HEK293 (cell line): Measurements from ENCODE around the gene NT5C1B.

Experiments used
- CTCF ChIA-PET: fragments of 350-600 bp; formaldehyde crosslinking; extraction: SDS; loops from one replicate; lab custom pipeline; 2021; ENCODE audit warnings: antibody characterized with exemption; lab: Yijun Ruan, JAX
- POLR2A ChIA-PET: fragments of 300-600 bp; formaldehyde crosslinking; extraction: SDS; loops from one replicate; lab custom pipeline; 2020; ENCODE audit warnings: antibody characterized with exemption, inconsistent platforms; lab: Yijun Ruan, JAX
- H3K27ac ChIP-seq: fragments of 200-500 bp; sonication (Bioruptor generic); 2 replicates; pipeline ENCODE4 v1.5.1; 2014; ENCODE audit warnings: low read depth, low read length, control low read depth, inconsistent platforms; ENCODE audit errors: extremely low read depth
- H3K36me3 ChIP-seq, 2 experiments: fragments of 200-500 bp in 1 of 2; sonication (Bioruptor generic) in 1 of 2; 1 replicate in 1 of 2; 2 replicates in 1 of 2; pipeline ENCODE4 v1.5.1; 2014 to 2017; ENCODE audit warnings: inconsistent platforms in 2 of 2, low read length in 2 of 2; ENCODE audit not compliant: control insufficient read depth in 2 of 2, insufficient read depth in 1 of 2
- H3K4me1 ChIP-seq: fragments of 200-500 bp; sonication (Bioruptor generic); 2 replicates; pipeline ENCODE4 v1.5.1; 2014; ENCODE audit warnings: mild to moderate bottlenecking, low read length, inconsistent platforms; ENCODE audit not compliant: control insufficient read depth, insufficient read depth
- H3K4me3 ChIP-seq: 2 replicates; pipeline ENCODE4 v1.5.1; 2011; ENCODE audit warnings: low read depth, mild to moderate bottlenecking, control low read depth, low read length, moderate library complexity
- H3K9me3 ChIP-seq: fragments of 200-500 bp; sonication (Bioruptor generic); 2 replicates; pipeline ENCODE4 v1.5.1; 2014; ENCODE audit warnings: low read depth, low read length, inconsistent platforms; ENCODE audit not compliant: control insufficient read depth, insufficient read depth
- BCL11B ChIP-seq: fragments of 450-650 bp; formaldehyde crosslinking; IDR thresholded peaks from 2 replicates; pipeline ENCODE4 v1.5.1; 2016; ENCODE audit warnings: low read depth, missing biosample characterization, missing genetic modification characterization
- GLI4 ChIP-seq: fragments of 450-650 bp; formaldehyde crosslinking; IDR thresholded peaks from 2 replicates; pipeline ENCODE4 v1.5.1; 2016; ENCODE audit warnings: missing biosample characterization, missing genetic modification characterization
- KLF16 ChIP-seq: fragments of 450-650 bp; formaldehyde crosslinking; IDR thresholded peaks from 2 replicates; pipeline ENCODE4 v1.5.1; 2017; ENCODE audit warnings: missing biosample characterization, missing genetic modification characterization
- KLF9 ChIP-seq: fragments of 450-650 bp; formaldehyde crosslinking; IDR thresholded peaks from 2 replicates; pipeline ENCODE4 v1.5.1; 2016; ENCODE audit warnings: missing biosample characterization, missing genetic modification characterization, low read depth
- MZF1 ChIP-seq: fragments of 450-650 bp; formaldehyde crosslinking; IDR thresholded peaks from 2 replicates; pipeline ENCODE4 v1.5.1; 2017; ENCODE audit warnings: missing biosample characterization, missing genetic modification characterization, borderline replicate concordance
- SP7 ChIP-seq: fragments of 450-650 bp; formaldehyde crosslinking; IDR thresholded peaks from 2 replicates; pipeline ENCODE4 v1.5.1; 2016; ENCODE audit warnings: missing biosample characterization, missing genetic modification characterization
- WT1 ChIP-seq: fragments of 450-650 bp; formaldehyde crosslinking; IDR thresholded peaks from 2 replicates; pipeline ENCODE4 v1.5.1; 2016; ENCODE audit warnings: missing biosample characterization, missing genetic modification characterization
- ZBTB8A ChIP-seq: fragments of 450-650 bp; formaldehyde crosslinking; IDR thresholded peaks from 2 replicates; pipeline ENCODE4 v1.5.1; 2016; ENCODE audit warnings: missing biosample characterization, missing genetic modification characterization
- ZNF112 ChIP-seq: fragments of 450-650 bp; formaldehyde crosslinking; IDR thresholded peaks from 2 replicates; pipeline ENCODE4 v1.5.0; 2017; ENCODE audit warnings: missing biosample characterization, missing genetic modification characterization
- ZNF132 ChIP-seq: fragments of 450-650 bp; formaldehyde crosslinking; IDR thresholded peaks from 2 replicates; pipeline ENCODE4 v1.5.1; 2017; ENCODE audit warnings: missing biosample characterization, missing genetic modification characterization, borderline replicate concordance
- ZNF248 ChIP-seq: fragments of 450-650 bp; formaldehyde crosslinking; IDR thresholded peaks from 2 replicates; pipeline ENCODE4 v1.5.1; 2017; ENCODE audit warnings: missing biosample characterization, missing genetic modification characterization
- ZNF266 ChIP-seq: fragments of 450-650 bp; formaldehyde crosslinking; IDR thresholded peaks from 2 replicates; pipeline ENCODE4 v1.5.1; 2016; ENCODE audit warnings: missing biosample characterization, missing genetic modification characterization, low read depth
- ZNF292 ChIP-seq: fragments of 450-650 bp; formaldehyde crosslinking; IDR thresholded peaks from 2 replicates; pipeline ENCODE4 v1.5.1; 2016; ENCODE audit warnings: low read depth, missing biosample characterization, missing genetic modification characterization, borderline replicate concordance
- ZNF416 ChIP-seq: fragments of 450-650 bp; formaldehyde crosslinking; IDR thresholded peaks from 2 replicates; pipeline ENCODE4 v1.5.1; 2016; ENCODE audit warnings: missing biosample characterization, missing genetic modification characterization
- ZNF473 ChIP-seq: fragments of 450-650 bp; formaldehyde crosslinking; IDR thresholded peaks from 2 replicates; pipeline ENCODE4 v1.5.1; 2017; ENCODE audit warnings: missing biosample characterization, missing genetic modification characterization
- ZNF548 ChIP-seq: fragments of 450-650 bp; formaldehyde crosslinking; IDR thresholded peaks from 2 replicates; pipeline ENCODE4 v1.5.1; 2016; ENCODE audit warnings: missing biosample characterization, missing genetic modification characterization
- ZNF560 ChIP-seq: fragments of 450-650 bp; formaldehyde crosslinking; IDR thresholded peaks from 2 replicates; pipeline ENCODE4 v1.5.1; 2017; ENCODE audit warnings: missing biosample characterization, missing genetic modification characterization, borderline replicate concordance
- ZNF843 ChIP-seq: fragments of 450-650 bp; formaldehyde crosslinking; IDR thresholded peaks from 2 replicates; pipeline ENCODE4 v1.5.1; 2016; ENCODE audit warnings: missing biosample characterization, missing genetic modification characterization
- ZSCAN16 ChIP-seq: fragments of 450-650 bp; formaldehyde crosslinking; IDR thresholded peaks from 2 replicates; pipeline ENCODE4 v1.5.1; 2016; ENCODE audit warnings: missing biosample characterization, missing genetic modification characterization
- TF ChIP-seq, protein P1 (sequence below): fragments of 450-650 bp; formaldehyde crosslinking; IDR thresholded peaks from 2 replicates; pipeline ENCODE4 v1.5.1; 2016; ENCODE audit warnings: missing biosample characterization, missing genetic modification characterization, low read depth
- TF ChIP-seq, protein P2 (sequence below): fragments of 450-650 bp; formaldehyde crosslinking; IDR thresholded peaks from 2 replicates; pipeline ENCODE4 v1.5.1; 2016; ENCODE audit warnings: missing biosample characterization, missing genetic modification characterization
- TF ChIP-seq, protein P3 (sequence below): fragments of 450-650 bp; formaldehyde crosslinking; IDR thresholded peaks from 2 replicates; pipeline ENCODE4 v1.5.1; 2016; ENCODE audit warnings: missing biosample characterization, missing genetic modification characterization
- TF ChIP-seq, protein P4 (sequence below): fragments of 450-650 bp; formaldehyde crosslinking; IDR thresholded peaks from 2 replicates; pipeline ENCODE4 v1.5.1; 2016; ENCODE audit warnings: missing biosample characterization, missing genetic modification characterization
- TF ChIP-seq, protein P5 (sequence below): fragments of 450-650 bp; formaldehyde crosslinking; IDR thresholded peaks from 2 replicates; pipeline ENCODE4 v1.5.1; 2016; ENCODE audit warnings: missing biosample characterization, missing genetic modification characterization
- TF ChIP-seq, protein P6 (sequence below): fragments of 450-650 bp; formaldehyde crosslinking; IDR thresholded peaks from 2 replicates; pipeline ENCODE4 v1.5.1; 2017; ENCODE audit warnings: missing biosample characterization, missing genetic modification characterization

The NT5C1B gene

DNA sequence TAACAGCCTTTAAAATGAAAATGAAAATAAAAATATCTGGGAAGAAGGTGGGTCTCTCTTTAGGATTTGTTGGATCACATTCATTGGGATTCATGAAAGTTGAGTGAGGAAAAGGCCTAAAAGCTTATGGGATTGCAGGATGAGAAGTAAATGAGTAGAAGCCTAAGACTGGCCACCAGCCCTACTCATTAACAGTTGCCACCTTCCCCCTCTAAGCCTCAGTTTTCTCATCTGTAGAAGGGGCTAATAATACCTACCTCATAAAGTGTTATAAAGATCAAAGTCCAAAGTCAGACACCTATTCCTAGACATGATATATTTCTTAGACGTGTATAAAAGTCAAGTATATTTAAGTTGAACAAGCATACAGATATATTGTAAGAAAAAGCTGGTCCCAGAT, 52.7 kb downstream of the NT5C1B start:
- no peak overlapping the region for H3K27ac ChIP-seq
- no peak overlapping the region for H3K4me3 ChIP-seq
- ChIA-PET POLR2A (no interaction called here), CTCF (interaction anchor here (0.7 to 1.0 kb wide), 2 partner anchors 214 to 1006 kb away, joined by 3 to 4 read pairs; no protein-coding TSS in a partner anchor)
- H3K36me3 ChIP-seq, result no peaks in the 10 kb centered on the region
- no peaks in the 10 kb centered on the region for H3K4me1 ChIP-seq
- no peaks in the 10 kb centered on the region for H3K9me3 ChIP-seq
- no peak for TF ChIP-seq ZBTB8A
- TF ChIP-seq ZNF548, result no peak
- TF ChIP-seq ZNF266 (tag by site-specific recombination), result no peak
- TF ChIP-seq ZNF473 (tag by site-specific recombination), result no peak
- TF ChIP-seq, protein P1, sequence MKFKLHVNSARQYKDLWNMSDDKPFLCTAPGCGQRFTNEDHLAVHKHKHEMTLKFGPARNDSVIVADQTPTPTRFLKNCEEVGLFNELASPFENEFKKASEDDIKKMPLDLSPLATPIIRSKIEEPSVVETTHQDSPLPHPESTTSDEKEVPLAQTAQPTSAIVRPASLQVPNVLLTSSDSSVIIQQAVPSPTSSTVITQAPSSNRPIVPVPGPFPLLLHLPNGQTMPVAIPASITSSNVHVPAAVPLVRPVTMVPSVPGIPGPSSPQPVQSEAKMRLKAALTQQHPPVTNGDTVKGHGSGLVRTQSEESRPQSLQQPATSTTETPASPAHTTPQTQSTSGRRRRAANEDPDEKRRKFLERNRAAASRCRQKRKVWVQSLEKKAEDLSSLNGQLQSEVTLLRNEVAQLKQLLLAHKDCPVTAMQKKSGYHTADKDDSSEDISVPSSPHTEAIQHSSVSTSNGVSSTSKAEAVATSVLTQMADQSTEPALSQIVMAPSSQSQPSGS (tag by site-specific recombination), result no peak
- no peak for TF ChIP-seq ZNF112 (tag by site-specific recombination)
- no peak for TF ChIP-seq GLI4 (tag by site-specific recombination)
- TF ChIP-seq ZNF560 (tag by site-specific recombination), result no peak
- TF ChIP-seq KLF9, result no peak
- TF ChIP-seq ZNF292 (tag by site-specific recombination), result no peak
- TF ChIP-seq MZF1, result no peak
- no peak for TF ChIP-seq ZNF132 (tag by site-specific recombination)
- TF ChIP-seq ZNF416 (tag by site-specific recombination), result no peak
- TF ChIP-seq ZSCAN16 (tag by site-specific recombination), result no peak

DNA sequence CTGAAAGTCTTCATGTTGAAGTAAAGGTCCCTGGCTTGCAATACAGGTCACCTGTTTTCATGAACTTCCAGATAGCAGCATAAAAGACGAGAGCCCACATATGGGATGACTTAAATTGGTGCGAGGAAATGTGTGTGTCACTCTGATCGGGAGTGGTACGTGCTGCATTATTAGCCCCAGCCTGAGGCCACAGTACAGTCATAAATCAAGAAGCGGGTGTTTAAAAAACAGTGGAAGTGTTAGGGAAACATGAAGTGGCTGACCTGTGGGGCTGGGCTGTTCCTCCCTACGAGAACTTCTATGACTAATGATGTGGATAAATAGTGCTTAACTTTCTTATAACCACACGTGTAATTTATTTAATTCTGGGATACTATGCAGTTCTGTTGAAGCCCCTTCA, 53.3 kb downstream of the NT5C1B start:
- Histone ChIP-seq H3K4me1 (no peaks in the 10 kb centered on the region), H3K27ac (no peak overlapping the region), H3K36me3 (no peaks in the 10 kb centered on the region), H3K4me3 (no peak overlapping the region), H3K9me3 (no peaks in the 10 kb centered on the region)
- ChIA-PET POLR2A (no interaction called here), CTCF (interaction anchor here (0.7 kb wide), 1 partner anchor 1007 kb away, joined by 3 read pairs; no protein-coding TSS in a partner anchor)
- TF ChIP-seq, protein P2, sequence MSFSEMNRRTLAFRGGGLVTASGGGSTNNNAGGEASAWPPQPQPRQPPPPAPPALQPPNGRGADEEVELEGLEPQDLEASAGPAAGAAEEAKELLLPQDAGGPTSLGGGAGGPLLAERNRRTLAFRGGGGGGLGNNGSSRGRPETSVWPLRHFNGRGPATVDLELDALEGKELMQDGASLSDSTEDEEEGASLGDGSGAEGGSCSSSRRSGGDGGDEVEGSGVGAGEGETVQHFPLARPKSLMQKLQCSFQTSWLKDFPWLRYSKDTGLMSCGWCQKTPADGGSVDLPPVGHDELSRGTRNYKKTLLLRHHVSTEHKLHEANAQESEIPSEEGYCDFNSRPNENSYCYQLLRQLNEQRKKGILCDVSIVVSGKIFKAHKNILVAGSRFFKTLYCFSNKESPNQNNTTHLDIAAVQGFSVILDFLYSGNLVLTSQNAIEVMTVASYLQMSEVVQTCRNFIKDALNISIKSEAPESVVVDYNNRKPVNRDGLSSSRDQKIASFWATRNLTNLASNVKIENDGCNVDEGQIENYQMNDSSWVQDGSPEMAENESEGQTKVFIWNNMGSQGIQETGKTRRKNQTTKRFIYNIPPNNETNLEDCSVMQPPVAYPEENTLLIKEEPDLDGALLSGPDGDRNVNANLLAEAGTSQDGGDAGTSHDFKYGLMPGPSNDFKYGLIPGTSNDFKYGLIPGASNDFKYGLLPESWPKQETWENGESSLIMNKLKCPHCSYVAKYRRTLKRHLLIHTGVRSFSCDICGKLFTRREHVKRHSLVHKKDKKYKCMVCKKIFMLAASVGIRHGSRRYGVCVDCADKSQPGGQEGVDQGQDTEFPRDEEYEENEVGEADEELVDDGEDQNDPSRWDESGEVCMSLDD (tag by site-specific recombination), result no peak
- TF ChIP-seq, protein P3, sequence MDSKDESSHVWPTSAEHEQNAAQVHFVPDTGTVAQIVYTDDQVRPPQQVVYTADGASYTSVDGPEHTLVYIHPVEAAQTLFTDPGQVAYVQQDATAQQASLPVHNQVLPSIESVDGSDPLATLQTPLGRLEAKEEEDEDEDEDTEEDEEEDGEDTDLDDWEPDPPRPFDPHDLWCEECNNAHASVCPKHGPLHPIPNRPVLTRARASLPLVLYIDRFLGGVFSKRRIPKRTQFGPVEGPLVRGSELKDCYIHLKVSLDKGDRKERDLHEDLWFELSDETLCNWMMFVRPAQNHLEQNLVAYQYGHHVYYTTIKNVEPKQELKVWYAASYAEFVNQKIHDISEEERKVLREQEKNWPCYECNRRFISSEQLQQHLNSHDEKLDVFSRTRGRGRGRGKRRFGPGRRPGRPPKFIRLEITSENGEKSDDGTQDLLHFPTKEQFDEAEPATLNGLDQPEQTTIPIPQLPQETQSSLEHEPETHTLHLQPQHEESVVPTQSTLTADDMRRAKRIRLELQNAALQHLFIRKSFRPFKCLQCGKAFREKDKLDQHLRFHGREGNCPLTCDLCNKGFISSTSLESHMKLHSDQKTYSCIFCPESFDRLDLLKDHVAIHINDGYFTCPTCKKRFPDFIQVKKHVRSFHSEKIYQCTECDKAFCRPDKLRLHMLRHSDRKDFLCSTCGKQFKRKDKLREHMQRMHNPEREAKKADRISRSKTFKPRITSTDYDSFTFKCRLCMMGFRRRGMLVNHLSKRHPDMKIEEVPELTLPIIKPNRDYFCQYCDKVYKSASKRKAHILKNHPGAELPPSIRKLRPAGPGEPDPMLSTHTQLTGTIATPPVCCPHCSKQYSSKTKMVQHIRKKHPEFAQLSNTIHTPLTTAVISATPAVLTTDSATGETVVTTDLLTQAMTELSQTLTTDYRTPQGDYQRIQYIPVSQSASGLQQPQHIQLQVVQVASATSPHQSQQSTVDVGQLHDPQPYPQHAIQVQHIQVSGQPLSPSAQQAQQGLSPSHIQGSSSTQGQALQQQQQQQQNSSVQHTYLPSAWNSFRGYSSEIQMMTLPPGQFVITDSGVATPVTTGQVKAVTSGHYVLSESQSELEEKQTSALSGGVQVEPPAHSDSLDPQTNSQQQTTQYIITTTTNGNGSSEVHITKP (tag by site-specific recombination), result 0 out of 2 replicates have a peak, but pooled peaks have one; percentile 23
- TF ChIP-seq KLF16 (tag by site-specific recombination) (no peak), ZNF548 (no peak), ZNF843 (tag by site-specific recombination) (no peak), ZNF292 (tag by site-specific recombination) (no peak), BCL11B (no peak), WT1 (tag by site-specific recombination) (peak; percentile 52), SP7 (tag by site-specific recombination) (peak; percentile 47), ZNF248 (tag by site-specific recombination) (no peak)
- TF ChIP-seq, protein P4, sequence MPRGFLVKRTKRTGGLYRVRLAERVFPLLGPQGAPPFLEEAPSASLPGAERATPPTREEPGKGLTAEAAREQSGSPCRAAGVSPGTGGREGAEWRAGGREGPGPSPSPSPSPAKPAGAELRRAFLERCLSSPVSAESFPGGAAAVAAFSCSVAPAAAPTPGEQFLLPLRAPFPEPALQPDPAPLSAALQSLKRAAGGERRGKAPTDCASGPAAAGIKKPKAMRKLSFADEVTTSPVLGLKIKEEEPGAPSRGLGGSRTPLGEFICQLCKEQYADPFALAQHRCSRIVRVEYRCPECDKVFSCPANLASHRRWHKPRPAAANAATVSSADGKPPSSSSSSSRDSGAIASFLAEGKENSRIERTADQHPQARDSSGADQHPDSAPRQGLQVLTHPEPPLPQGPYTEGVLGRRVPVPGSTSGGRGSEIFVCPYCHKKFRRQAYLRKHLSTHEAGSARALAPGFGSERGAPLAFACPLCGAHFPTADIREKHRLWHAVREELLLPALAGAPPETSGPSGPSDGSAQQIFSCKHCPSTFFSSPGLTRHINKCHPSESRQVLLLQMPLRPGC (tag by site-specific recombination), result no peak
- TF ChIP-seq, protein P5, sequence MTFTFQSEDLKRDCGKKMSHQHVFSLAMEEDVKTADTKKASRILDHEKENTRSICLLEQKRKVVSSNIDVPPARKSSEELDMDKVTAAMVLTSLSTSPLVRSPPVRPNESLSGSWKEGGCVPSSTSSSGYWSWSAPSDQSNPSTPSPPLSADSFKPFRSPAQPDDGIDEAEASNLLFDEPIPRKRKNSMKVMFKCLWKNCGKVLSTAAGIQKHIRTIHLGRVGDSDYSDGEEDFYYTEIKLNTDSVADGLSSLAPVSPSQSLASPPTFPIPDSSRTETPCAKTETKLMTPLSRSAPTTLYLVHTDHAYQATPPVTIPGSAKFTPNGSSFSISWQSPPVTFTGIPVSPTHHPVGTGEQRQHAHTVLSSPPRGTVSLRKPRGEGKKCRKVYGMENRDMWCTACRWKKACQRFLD (tag by site-specific recombination), result no peak
- TF ChIP-seq, protein P6, sequence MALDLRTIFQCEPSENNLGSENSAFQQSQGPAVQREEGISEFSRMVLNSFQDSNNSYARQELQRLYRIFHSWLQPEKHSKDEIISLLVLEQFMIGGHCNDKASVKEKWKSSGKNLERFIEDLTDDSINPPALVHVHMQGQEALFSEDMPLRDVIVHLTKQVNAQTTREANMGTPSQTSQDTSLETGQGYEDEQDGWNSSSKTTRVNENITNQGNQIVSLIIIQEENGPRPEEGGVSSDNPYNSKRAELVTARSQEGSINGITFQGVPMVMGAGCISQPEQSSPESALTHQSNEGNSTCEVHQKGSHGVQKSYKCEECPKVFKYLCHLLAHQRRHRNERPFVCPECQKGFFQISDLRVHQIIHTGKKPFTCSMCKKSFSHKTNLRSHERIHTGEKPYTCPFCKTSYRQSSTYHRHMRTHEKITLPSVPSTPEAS, result no peak
